Tibial artery (tissue), 4 donors: ENCODE measurements around the gene HLTF.

Experiments
- DNase-seq, 2 donors: peaks; one replicate each; pipeline ENCODE4 v3.0.0-alpha.2; 2019
- H3K27ac ChIP-seq, 2 donors: fragments of 200-600 bp; sonication (generic) in 1 of 2; 1 replicate in 1 of 2; 2 replicates in 1 of 2; pipeline ENCODE4 v1.5.1; 2018 to 2019; ENCODE audit warnings: mild to moderate bottlenecking in 1 of 2
- H3K27me3 ChIP-seq, 2 donors: fragments of 200-600 bp; sonication (generic) in 1 of 2; one replicate each; pipeline versions ENCODE4 v1.5.1 to v1.6.0; 2016 to 2019
- H3K36me3 ChIP-seq, 3 donors: fragments of 200-600 bp; sonication (generic) in 2 of 3; one replicate each; pipeline ENCODE4 v1.5.1; 2016 to 2019; ENCODE audit warnings: mild to moderate bottlenecking in 2 of 3
- H3K4me1 ChIP-seq, 4 donors: fragments of 200-600 bp; sonication (generic) in 2 of 4; 1 replicate in 3 of 4; 2 replicates in 1 of 4; pipeline ENCODE4 v1.5.1; 2016 to 2019
- H3K4me3 ChIP-seq, 2 donors: fragments of 200-600 bp; sonication (generic) in 1 of 2; 1 replicate in 1 of 2; 2 replicates in 1 of 2; pipeline ENCODE4 v1.5.1; 2018 to 2019; ENCODE audit warnings: mild to moderate bottlenecking in 2 of 2
- H3K9me3 ChIP-seq, 3 donors: fragments of 200-600 bp; sonication (generic) in 1 of 3; one replicate each; pipeline ENCODE4 v1.5.1; 2016 to 2019
- CTCF ChIP-seq, 2 experiments: fragments of 200-600 bp in 1 of 2; fragments of 450-650 bp in 1 of 2; IDR thresholded peaks; one replicate each; pipeline ENCODE4 v1.5.1; 2017 to 2019; ENCODE audit warnings: antibody characterized with exemption in 2 of 2, mild to moderate bottlenecking in 1 of 2, moderate library complexity in 1 of 2
- intact Hi-C: fragments of 100-400 bp; cut with DNase I; formaldehyde crosslinking; loops from one replicate; pipeline ENCODE4 v1.15.0; 2023; ENCODE audit warnings: low total_unique reads

HLTF gene

GRCh38 chr3:149018247-149018646 is 68.1 kb downstream of the HLTF start:
- Histone ChIP-seq H3K27ac (peak overlapping the region; percentile 61 to 74), H3K4me1 (peaks cover 0 to 81% (median 42%) of the 10 kb centered on the region in 4 donors), H3K4me3 (no peak overlapping the region), H3K9me3 (no peaks in the 10 kb centered on the region), H3K27me3 (no peaks in the 10 kb centered on the region), H3K36me3 (peaks cover 8 to 33% (median 10%) of the 10 kb centered on the region in 3 donors)
- intact Hi-C loops, result no loop called here
- no peak for TF ChIP-seq CTCF (IDR thresholded peaks at IDR 0.05)
- no peak for DNase-seq

- Histone ChIP-seq H3K27ac (peak overlapping the region; percentile 61 to 74), H3K4me1 (peaks cover 0 to 93% (median 46%) of the 10 kb centered on the region in 4 donors), H3K9me3 (no peaks in the 10 kb centered on the region), H3K36me3 (peaks cover 0 to 28% (median 17%) of the 10 kb centered on the region in 3 donors), H3K4me3 (no peak overlapping the region), H3K27me3 (no peaks in the 10 kb centered on the region)
- no peak for TF ChIP-seq CTCF (IDR thresholded peaks at IDR 0.05)
- intact Hi-C loops, result no loop called here
- no peak for DNase-seq
These were observed 69.4 kb downstream of the HLTF start for GRCh38 chr3:149016669-149017541.

- Histone ChIP-seq H3K27ac (peak overlapping the region; percentile 61 to 74), H3K4me1 (peaks cover 0 to 96% (median 49%) of the 10 kb centered on the region in 4 donors), H3K9me3 (no peaks in the 10 kb centered on the region), H3K36me3 (peaks cover 0 to 32% (median 10%) of the 10 kb centered on the region in 3 donors), H3K4me3 (no peak overlapping the region), H3K27me3 (no peaks in the 10 kb centered on the region)
- no peak for DNase-seq
- TF ChIP-seq CTCF (IDR thresholded peaks at IDR 0.05), result no peak
- intact Hi-C loops, result no loop called here
These were observed 70.1 kb downstream of the HLTF start for GRCh38 chr3:149016242-149016641.

- H3K4me1 ChIP-seq, result peaks cover 0 to 96% (median 49%) of the 10 kb centered on the region in 4 donors
- no peaks in the 10 kb centered on the region for H3K27me3 ChIP-seq
- no peaks in the 10 kb centered on the region for H3K9me3 ChIP-seq
- H3K4me3 ChIP-seq, result no peak overlapping the region
- peak overlapping the region; percentile 52 to 61 for H3K27ac ChIP-seq
- DNase-seq, result no peak
- no peak for TF ChIP-seq CTCF (IDR thresholded peaks at IDR 0.05)
- intact Hi-C loops, result no loop called here
- peaks cover 0 to 40% (median 12%) of the 10 kb centered on the region in 3 donors for H3K36me3 ChIP-seq
These were observed 70.9 kb downstream of the HLTF start for GRCh38 chr3:149015393-149015792.

- intact Hi-C loops, result no loop called here
- Histone ChIP-seq H3K9me3 (no peaks in the 10 kb centered on the region), H3K4me1 (peaks cover 0 to 88% (median 43%) of the 10 kb centered on the region in 4 donors), H3K4me3 (no peak overlapping the region), H3K27me3 (no peaks in the 10 kb centered on the region), H3K27ac (peak overlapping the region; percentile 52 to 61), H3K36me3 (peaks cover 12 to 45% (median 28%) of the 10 kb centered on the region in 3 donors)
- no peak for TF ChIP-seq CTCF (IDR thresholded peaks at IDR 0.05)
- no peak for DNase-seq
These were observed 72.6 kb downstream of the HLTF start for GRCh38 chr3:149013726-149014125.
